Activated CD4-positive, CD25-positive, alpha-beta regulatory T cell treated with anti-CD3 and anti-CD28 coated beads, Interleukin-2, amount 50 U/mL, for 16 hours (primary cell): ENCODE data around the gene FBRSL1.

Experiments
- DNase-seq: peaks from one replicate; pipeline ENCODE4 v3.0.0-alpha.2; 2020; ENCODE audit warnings: low read depth, low spot score

The FBRSL1 gene

DNA sequence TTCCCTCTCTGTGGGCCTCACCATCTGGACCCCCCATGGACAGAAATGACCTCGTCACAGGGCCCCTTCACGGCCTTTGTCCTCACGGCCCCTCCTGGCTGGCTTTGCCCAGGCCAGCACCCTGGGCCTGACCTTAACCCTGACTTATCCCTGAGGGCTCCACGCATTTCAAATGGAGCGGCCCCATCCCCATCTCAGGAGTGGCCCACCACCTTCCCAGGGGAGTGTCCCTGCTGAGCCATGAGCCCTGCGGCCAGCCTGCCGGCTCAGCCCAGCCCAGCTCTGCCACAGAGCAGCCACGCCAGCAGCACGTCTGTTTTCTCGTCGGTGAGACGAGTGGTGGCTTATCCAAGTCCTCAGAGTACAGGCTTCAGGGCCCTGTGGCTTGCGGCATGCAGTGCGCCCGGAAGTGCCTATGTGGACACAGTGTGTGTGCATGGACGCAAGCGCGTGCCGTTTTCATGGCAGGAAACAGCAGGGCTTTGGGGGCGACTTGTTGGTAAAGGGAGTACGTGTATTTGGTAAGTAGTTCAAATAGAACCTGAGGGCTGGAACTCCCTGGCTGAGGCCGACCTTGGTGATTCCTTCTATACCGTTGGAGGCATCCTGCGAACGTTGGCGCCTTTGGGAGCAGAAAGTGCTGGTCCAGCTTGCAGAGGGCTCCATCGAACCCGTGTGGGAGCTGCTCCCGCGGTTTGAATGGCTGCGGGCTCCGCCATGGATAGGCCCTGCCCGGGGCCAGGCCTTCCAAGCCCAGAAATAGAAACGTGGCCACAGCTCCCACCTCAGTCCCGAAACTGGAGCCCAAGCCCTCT is 68.3 kb downstream of the FBRSL1 start:
- no peak for DNase-seq

DNA sequence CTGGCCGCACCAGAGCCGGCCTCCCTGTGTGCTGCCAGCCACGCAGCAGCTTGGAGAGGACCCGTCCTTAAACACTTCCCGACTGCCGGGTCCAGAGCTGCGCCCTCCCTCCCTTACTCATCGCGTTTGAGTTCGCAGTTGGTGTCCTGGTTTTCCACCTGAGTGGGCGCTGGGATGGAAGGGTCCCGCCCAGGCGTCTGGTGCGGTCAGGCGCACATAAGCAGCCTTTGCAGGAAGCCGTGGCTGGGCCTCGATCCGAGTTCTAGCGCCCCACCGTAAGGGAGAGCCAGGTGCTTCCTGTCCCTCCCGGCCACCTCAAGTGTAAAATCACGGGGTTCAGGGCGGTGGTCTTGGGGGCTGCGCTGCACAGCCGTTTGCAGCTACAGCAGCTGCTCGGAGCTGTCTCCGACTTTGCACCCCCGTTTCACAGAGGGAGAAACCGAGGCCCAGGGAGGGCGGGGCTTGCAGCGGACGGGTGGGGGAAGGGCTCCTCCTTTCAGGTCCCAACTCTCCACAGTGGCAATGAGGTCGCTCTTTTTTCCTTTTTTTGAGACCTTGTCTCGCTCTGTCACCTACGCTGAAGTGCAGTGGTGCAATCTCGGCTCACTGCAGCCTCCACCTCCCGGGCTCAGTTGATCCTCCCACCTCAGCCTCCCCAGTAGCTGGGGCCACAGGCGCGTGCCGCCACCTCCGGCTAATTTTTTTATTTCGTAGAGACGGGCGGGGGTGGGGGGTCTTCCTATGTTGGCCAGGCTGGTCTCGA is 69.1 kb downstream of the FBRSL1 start:
- DNase-seq = no peak

- DNase-seq = no peak
Measured at GRCh38 chr12:132559652-132560363, 69.9 kb downstream of the FBRSL1 start.

GRCh38 chr12:132560364-132560613 is 70.3 kb downstream of the FBRSL1 start:
- no peak for DNase-seq

DNA sequence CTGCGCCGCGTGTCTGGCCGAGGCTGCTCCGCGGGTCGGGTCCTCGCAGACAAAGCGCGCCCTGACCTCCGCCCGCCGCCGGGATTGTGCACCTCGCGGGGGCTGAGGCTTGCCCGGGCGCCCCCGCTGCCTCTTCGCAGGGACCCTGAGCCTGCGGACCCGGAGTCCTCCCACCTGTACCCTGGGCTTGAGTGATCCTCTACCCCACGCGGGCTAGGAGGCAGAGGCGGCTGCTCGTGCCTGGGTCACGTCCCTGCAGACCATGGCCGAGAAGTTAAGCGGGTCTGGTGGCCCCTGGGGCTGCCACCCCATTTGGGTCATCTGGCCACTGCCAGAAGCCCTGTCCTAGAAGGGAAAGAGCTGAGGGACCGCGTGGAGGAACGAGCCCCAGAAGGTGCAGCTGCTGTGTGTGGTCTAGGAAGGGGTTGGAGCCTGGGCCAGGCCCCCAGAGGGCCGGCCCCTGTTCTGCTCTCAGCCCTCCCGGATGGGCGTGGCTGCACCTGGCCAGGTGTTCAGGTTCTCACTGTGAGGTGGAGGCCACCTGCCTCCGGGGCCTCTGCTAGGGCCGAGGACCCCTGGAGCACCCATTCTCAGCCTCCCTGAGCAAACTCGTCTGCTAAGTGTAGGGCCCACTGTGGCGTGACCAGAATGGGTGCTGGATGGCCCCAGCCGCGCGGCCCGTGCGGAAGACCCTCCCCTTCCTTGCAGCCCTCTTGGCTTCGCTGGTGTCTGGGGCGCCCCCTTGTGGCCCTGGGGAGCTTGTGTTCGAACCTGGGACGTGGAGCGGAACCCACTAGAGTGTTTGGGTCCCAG is 70.9 kb downstream of the FBRSL1 start:
- DNase-seq = peak; percentile 38
